Hepatocyte (in vitro differentiated cells): ENCODE data around the gene CORT. TPM values are rescaled to one million over a fixed set of nuclear protein-coding genes. Genes with fewer than 3 reads are reported as not detected.
"Not testable (repeated sequence)": the region's sequence is repeated elsewhere in the genome, so short reads cannot be mapped to it uniquely, and the experiment has no call there.

Experiments
- DNase-seq: peaks from one replicate; pipeline ENCODE4 v3.0.0-alpha.2; 2016; ENCODE audit warnings: low spot score
- H2AFZ ChIP-seq: fragments of 200-600 bp; sonication (generic); 2 replicates; pipeline ENCODE4 v1.6.0; 2016; ENCODE audit warnings: antibody characterized with exemption, mild to moderate bottlenecking
- H3K27ac ChIP-seq: fragments of 200-600 bp; sonication (generic); 2 replicates; pipeline ENCODE4 v1.5.1; 2016; ENCODE audit warnings: mild to moderate bottlenecking
- H3K27me3 ChIP-seq: fragments of 200-600 bp; sonication (generic); 2 replicates; pipeline ENCODE4 v1.6.1; 2016
- H3K36me3 ChIP-seq: fragments of 200-600 bp; sonication (generic); replicated peaks from 2 replicates; pipeline ENCODE4 v1.5.1; 2016; ENCODE audit warnings: low read depth; ENCODE audit not compliant: insufficient read depth
- H3K4me1 ChIP-seq: fragments of 200-600 bp; sonication (generic); 2 replicates; pipeline ENCODE4 v1.5.1; 2016; ENCODE audit warnings: mild to moderate bottlenecking, moderate library complexity; ENCODE audit not compliant: insufficient read depth
- H3K4me2 ChIP-seq: fragments of 200-600 bp; sonication (generic); 2 replicates; pipeline ENCODE4 v1.6.0; 2016
- H3K4me3 ChIP-seq: fragments of 200-600 bp; sonication (generic); 2 replicates; pipeline ENCODE4 v1.5.1; 2016; ENCODE audit warnings: mild to moderate bottlenecking
- H3K79me2 ChIP-seq: fragments of 200-600 bp; sonication (generic); 2 replicates; pipeline ENCODE4 v1.6.0; 2017; ENCODE audit warnings: mild to moderate bottlenecking
- H3K9me2 ChIP-seq: fragments of 200-600 bp; sonication (generic); replicated peaks from 2 replicates; pipeline ENCODE4 v1.6.0; 2017; ENCODE audit warnings: mild to moderate bottlenecking; ENCODE audit not compliant: insufficient read depth
- H3K9me3 ChIP-seq: fragments of 200-600 bp; sonication (generic); 2 replicates; pipeline ENCODE4 v1.5.1; 2016; ENCODE audit warnings: low read depth, mild to moderate bottlenecking
- H4K20me1 ChIP-seq: fragments of 200-600 bp; sonication (generic); 2 replicates; pipeline ENCODE4 v1.6.0; 2016; ENCODE audit warnings: mild to moderate bottlenecking; ENCODE audit not compliant: insufficient read depth, poor library complexity, severe bottlenecking
- EZH2 ChIP-seq: fragments of 200-600 bp; sonication (generic); IDR thresholded peaks from 2 replicates; pipeline ENCODE4 v1.6.1; 2016; ENCODE audit warnings: antibody characterized with exemption, mild to moderate bottlenecking, borderline replicate concordance
- EZH2phosphoT487 ChIP-seq: fragments of 200-600 bp; sonication (generic); IDR thresholded peaks from one replicate; pipeline ENCODE4 v1.6.1; 2018; ENCODE audit warnings: antibody characterized with exemption, mild to moderate bottlenecking, low read depth, moderate library complexity; ENCODE audit not compliant: unreplicated experiment, severe bottlenecking
- WGBS: methylation state at CpG from one replicate; pipeline ENCODE4 v1.1.6; 2016; ENCODE audit warnings: low lambda C conversion rate; ENCODE audit errors: missing lambda C conversion rate; 5-methylcytosine and 5-hydroxymethylcytosine counted together
- polyA plus RNA-seq: library from polyadenylated mRNA; unstranded; fragments of >200 nt; fragmentation: Nextera tagmentation; extraction: Ambion mirVana; gene quantifications from 2 replicates; pipeline ENCODE4 v1.2.1, GENCODE V29; 2016
- total RNA-seq: library from RNA; depleted of rRNA; stranded (reverse); fragments of >200 nt; gene quantifications from 2 replicates; pipeline ENCODE4 v1.2.3, GENCODE V29; 2014
- TF ChIP-seq, protein P1 (sequence below): fragments of 200-600 bp; sonication (generic); IDR thresholded peaks from 2 replicates; pipeline ENCODE4 v1.5.1; 2016; ENCODE audit warnings: antibody characterized with exemption, mild to moderate bottlenecking; ENCODE audit not compliant: poor library complexity

The CORT gene
- total and polyA plus RNA-seq, 2 experiments from 2014 or later: 0.13 to 0.27 TPM

DNA sequence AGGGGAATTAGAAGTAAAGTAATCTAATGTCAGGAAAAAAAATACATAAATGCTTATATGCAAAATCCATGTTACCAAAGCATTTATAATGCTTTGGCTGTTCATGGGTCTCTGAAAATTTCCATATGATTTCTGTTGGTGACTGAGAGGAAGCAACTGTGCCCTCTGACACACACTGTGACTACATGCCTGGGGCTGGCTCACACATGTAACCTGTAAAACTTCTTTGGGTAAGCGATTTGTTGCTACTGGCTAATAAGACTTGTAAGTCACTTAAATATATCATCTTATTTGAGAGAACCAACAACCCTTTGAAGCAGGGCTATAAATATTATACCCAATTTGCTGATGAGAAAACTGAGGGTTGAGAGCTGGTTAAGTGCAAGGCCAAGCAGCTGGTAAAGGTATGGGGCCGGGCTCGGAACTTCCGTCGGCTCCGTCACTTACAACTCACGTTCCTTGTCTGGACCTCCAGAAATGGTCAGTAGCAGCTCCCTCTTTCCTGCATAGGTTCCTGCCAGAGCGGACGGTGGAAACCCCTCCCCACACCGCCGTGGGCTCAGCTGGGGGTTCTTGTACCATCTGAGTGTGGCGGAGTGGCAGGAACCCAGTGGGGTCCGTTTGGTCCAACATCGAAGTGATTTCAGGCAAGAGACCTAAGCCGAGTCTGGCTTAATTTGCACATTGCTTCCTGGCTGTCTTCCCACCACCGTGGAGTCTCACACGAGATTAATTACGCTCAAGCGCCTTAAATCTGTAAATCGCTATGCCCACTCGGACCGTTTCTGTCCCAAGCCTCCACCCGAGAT lies 21.8 kb downstream of the CORT start:
- WGBS: 6% methylated on average over 21 of the region's 23 CpGs
- TF ChIP-seq EZH2phosphoT487 (no peak), EZH2 (no peak)
- TF ChIP-seq, protein P1, sequence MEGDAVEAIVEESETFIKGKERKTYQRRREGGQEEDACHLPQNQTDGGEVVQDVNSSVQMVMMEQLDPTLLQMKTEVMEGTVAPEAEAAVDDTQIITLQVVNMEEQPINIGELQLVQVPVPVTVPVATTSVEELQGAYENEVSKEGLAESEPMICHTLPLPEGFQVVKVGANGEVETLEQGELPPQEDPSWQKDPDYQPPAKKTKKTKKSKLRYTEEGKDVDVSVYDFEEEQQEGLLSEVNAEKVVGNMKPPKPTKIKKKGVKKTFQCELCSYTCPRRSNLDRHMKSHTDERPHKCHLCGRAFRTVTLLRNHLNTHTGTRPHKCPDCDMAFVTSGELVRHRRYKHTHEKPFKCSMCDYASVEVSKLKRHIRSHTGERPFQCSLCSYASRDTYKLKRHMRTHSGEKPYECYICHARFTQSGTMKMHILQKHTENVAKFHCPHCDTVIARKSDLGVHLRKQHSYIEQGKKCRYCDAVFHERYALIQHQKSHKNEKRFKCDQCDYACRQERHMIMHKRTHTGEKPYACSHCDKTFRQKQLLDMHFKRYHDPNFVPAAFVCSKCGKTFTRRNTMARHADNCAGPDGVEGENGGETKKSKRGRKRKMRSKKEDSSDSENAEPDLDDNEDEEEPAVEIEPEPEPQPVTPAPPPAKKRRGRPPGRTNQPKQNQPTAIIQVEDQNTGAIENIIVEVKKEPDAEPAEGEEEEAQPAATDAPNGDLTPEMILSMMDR: no peak

DNA sequence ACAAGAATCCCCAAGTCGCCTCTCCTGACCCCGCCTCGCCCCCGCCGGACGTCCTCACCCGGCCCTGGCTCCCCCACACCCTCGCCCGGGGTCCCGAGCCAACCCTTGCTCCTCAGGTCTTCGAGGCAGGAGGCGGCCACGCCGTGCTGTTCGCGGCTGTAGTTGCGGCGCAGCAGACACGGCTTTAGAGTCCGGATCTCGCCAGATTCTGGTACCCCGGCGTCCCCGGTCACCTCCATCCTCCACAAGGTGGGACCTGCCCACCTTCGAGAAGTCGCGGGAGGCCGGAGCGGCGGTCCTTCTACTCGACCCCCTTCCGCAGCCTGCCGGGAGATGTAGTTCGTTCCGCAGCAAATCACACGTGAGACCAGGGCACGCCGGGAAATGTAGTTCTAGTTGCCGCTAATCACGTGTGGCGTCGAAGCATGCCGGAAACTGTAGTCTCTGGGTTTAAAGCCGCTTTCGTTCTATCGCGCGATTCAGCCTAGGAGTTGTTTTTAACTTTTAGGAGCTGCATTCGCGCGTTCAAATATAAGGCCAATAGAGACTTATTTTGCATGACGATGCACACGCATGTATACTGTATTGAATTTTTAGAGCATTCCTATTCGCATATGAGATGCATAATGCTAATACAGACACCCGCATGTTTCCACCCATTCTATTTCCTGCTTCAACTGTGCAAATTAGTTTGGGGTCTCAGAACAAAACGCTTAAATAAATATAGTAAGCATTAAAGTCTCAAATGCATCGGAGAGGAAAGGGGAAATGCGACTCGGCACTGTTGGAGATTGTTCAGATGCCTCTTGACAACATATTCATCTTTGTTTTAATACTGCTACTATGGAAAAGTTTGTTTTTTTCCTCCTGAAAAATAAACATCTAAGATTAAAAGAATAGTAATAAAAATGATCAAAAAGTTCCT lies 22.7 kb downstream of the CORT start, which contains the start of gene DFFA:
TSS of gene DFFA (minus strand) at position 310 of the 925 bp plus-strand sequence. CDS start at position 239, 71 bp downstream.
- peak within 1 kb of the TSS; percentile 65 for H3K27ac ChIP-seq

More for the DNA sequence above, 21.8 kb downstream of the CORT start:
- Histone ChIP-seq H3K4me1 (peaks cover 15% of the 10 kb centered on the region), H3K4me2 (peak overlapping the region; percentile 91), H3K36me3 (no peaks in the 10 kb centered on the region), H3K4me3 (peak overlapping the region; percentile 70), H3K27ac (peak overlapping the region; percentile 65), H3K79me2 (peaks cover 36% of the 10 kb centered on the region), H2AFZ (peak overlapping the region; percentile 85), H3K27me3 (no peaks in the 10 kb centered on the region), H3K9me2 (no peaks in the 10 kb centered on the region), H4K20me1 (no peaks in the 10 kb centered on the region), H3K9me3 (no peaks in the 10 kb centered on the region)
- DNase-seq: no peak

DNA sequence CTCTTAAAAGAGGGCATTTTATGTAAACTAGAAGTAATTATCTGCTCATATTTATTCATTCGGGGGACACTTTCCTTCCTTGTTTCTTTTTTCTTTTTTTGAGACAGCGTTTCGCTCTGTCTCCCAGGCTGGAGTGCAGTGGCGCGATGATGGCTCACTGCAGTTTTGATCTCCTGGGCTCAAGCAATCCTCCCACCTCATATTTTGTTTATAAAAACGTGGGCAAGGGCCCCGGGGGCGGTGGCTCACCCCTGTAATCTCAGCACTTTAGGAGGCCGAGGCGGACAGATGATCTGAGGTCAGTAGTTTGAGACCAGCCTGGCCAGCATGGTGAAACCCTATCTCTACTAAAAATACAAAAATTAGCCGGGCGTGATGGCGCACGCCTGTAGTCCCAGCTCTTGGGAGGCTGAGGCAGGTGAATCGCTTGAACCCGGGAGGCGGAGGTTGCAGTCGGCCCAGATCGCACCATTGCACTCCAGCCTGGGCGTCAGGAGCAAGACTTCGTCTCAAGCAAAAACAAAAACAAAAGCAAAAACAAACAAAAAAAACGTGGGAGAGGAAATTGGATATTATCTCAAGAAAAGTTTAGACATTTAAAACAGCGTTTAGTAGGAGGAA lies 23.4 kb downstream of the CORT start:
- H3K27ac ChIP-seq: no peak overlapping the region

More for the DNA sequence above, 22.7 kb downstream of the CORT start, which contains the start of gene DFFA:
- peak; percentile 96 for DNase-seq
- Histone ChIP-seq H3K4me2 (peak within 1 kb of the TSS; percentile 91), H3K9me3 (no peaks in the 10 kb centered on the region), H3K27me3 (no peaks in the 10 kb centered on the region), H3K4me1 (peaks cover 15% of the 10 kb centered on the region), H3K79me2 (peaks cover 45% of the 10 kb centered on the region), H4K20me1 (no peaks in the 10 kb centered on the region), H3K9me2 (no peaks in the 10 kb centered on the region), H3K4me3 (peak within 1 kb of the TSS; percentile 70), H2AFZ (peak within 1 kb of the TSS; percentile 85), H3K36me3 (no peaks in the 10 kb centered on the region)
- TF ChIP-seq, protein P1: no peak
- no peak for TF ChIP-seq EZH2
- TF ChIP-seq EZH2phosphoT487: no peak
- WGBS: 4% methylated on average over 59 of the region's 59 CpGs

DNA sequence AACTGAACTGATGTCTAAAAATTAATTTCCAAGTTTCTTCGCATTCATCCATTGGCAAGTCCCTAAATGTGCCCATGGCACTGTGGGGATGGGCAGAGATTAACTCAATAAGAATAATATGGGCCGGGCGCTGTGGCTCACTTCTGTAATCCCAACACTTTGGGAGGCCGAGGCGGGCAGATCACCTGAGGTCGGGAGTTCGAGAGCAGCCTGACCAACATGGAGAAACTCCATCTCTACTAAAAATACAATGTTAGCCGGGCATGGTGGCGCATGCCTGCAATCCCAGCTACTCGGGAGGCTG lies 24.4 kb downstream of the CORT start:
- not testable (repeated sequence) for H3K9me2 ChIP-seq, H3K27ac ChIP-seq, DNase-seq, H3K27me3 ChIP-seq, H3K9me3 ChIP-seq, H3K4me3 ChIP-seq, H3K36me3 ChIP-seq, H4K20me1 ChIP-seq
- WGBS: 94% methylated on average over 10 of the region's 10 CpGs
- H2AFZ ChIP-seq: peak overlapping the region; percentile 92
- H3K4me1 ChIP-seq: peaks cover 15% of the 10 kb centered on the region
- peak overlapping the region; percentile 75 for H3K4me2 ChIP-seq
- H3K79me2 ChIP-seq: peaks cover 63% of the 10 kb centered on the region

More for the DNA sequence above, 23.4 kb downstream of the CORT start:
- 93% methylated on average over 23 of the region's 23 CpGs for WGBS
- peaks cover 53% of the 10 kb centered on the region for H3K79me2 ChIP-seq
- H3K27me3 ChIP-seq: no peaks in the 10 kb centered on the region
- H3K9me2 ChIP-seq: no peaks in the 10 kb centered on the region
- peak overlapping the region; percentile 75 for H2AFZ ChIP-seq
- peaks cover 15% of the 10 kb centered on the region for H3K4me1 ChIP-seq
- H4K20me1 ChIP-seq: no peaks in the 10 kb centered on the region
- no peaks in the 10 kb centered on the region for H3K36me3 ChIP-seq
- no peak for DNase-seq
- H3K4me2 ChIP-seq: peak overlapping the region; percentile 71
- H3K9me3 ChIP-seq: no peaks in the 10 kb centered on the region
- TF ChIP-seq EZH2: no peak
- TF ChIP-seq EZH2phosphoT487: no peak
- TF ChIP-seq, protein P1: no peak
- H3K4me3 ChIP-seq: no peak overlapping the region
